SJCRH30 (cell line): ENCODE measurements around the gene TNFSF18. TPM values are rescaled to one million over a fixed set of nuclear protein-coding genes. Genes with fewer than 3 reads are reported as not detected.
"Not testable (repeated sequence)": the region's sequence is repeated elsewhere in the genome, so short reads cannot be mapped to it uniquely, and the experiment has no call there.

Experiments used
- DNase-seq, 2 experiments: peaks; one replicate each; pipeline ENCODE4 v3.0.0-alpha.2; 2015 to 2020
- H3K27ac ChIP-seq: fragments of 250-450 bp; sonication (Bioruptor Pico); 2 replicates; pipeline ENCODE4 v1.5.1; 2020; ENCODE audit warnings: mild to moderate bottlenecking, moderate library complexity
- H3K27me3 ChIP-seq: fragments of 250-450 bp; sonication (Bioruptor Pico); 2 replicates; pipeline ENCODE4 v1.5.1; 2020; ENCODE audit warnings: mild to moderate bottlenecking, moderate library complexity
- H3K36me3 ChIP-seq: fragments of 250-450 bp; sonication (Bioruptor Pico); 2 replicates; pipeline ENCODE4 v1.5.1; 2020; ENCODE audit warnings: mild to moderate bottlenecking, moderate library complexity
- H3K4me1 ChIP-seq: fragments of 250-450 bp; sonication (Bioruptor Pico); 2 replicates; pipeline ENCODE4 v1.5.1; 2020; ENCODE audit warnings: mild to moderate bottlenecking, moderate library complexity
- H3K4me3 ChIP-seq: fragments of 250-450 bp; sonication (Bioruptor Pico); 2 replicates; pipeline ENCODE4 v1.5.1; 2020; ENCODE audit warnings: mild to moderate bottlenecking, moderate library complexity
- H3K9me3 ChIP-seq: fragments of 250-450 bp; sonication (Bioruptor Pico); replicated peaks from 2 replicates; pipeline ENCODE4 v1.5.1; 2020; ENCODE audit warnings: mild to moderate bottlenecking, moderate library complexity
- total RNA-seq: library from RNA; depleted of rRNA; stranded (reverse); fragments of >200 nt; shearing (Covaris generic); gene quantifications from 2 replicates; pipeline ENCODE4 v1.2.3, GENCODE V29; 2014; rRNA removed

The TNFSF18 gene, protein sequence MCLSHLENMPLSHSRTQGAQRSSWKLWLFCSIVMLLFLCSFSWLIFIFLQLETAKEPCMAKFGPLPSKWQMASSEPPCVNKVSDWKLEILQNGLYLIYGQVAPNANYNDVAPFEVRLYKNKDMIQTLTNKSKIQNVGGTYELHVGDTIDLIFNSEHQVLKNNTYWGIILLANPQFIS
- total RNA-seq: not detected in 2 replicates

GRCh38 chr1:173050865-173051264 is at the start of gene TNFSF18:
Gene TNFSF18, minus strand, starts transcription at chr1:173050941. Its CDS starts 45 bp downstream, at chr1:173050896.
- H3K27me3 ChIP-seq: no peaks in the 10 kb centered on the region
- H3K9me3 ChIP-seq: no peaks in the 10 kb centered on the region
- peak in 1 of 2 experiments; percentile 21 for DNase-seq
- H3K4me1 ChIP-seq: peaks cover 6% of the 10 kb centered on the region
- no peak within 1 kb of the TSS for H3K27ac ChIP-seq
- no peak within 1 kb of the TSS for H3K4me3 ChIP-seq
- H3K36me3 ChIP-seq: no peaks in the 10 kb centered on the region

DNA sequence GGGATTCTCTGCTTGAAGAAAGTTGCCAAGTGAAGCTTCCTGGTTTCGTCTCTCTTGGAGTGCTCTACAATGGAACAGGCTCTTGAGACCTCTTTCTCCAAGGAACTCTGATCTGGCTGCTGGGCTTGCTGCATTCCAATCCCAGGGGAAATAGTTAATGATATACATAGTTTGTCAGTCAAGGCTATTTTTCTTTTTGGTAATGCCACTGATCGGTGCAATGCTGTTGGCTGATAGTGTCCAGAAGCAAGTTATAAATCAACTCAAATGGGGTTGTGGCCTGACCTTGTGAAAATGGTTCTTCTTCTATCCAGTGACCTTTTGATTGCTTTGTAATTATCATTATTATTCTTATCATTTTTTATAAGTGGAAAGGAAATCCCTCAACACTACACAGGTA is 48.4 kb upstream of the TNFSF18 start:
- Histone ChIP-seq H3K36me3 (no peaks in the 10 kb centered on the region), H3K4me1 (no peaks in the 10 kb centered on the region), H3K27me3 (no peaks in the 10 kb centered on the region), H3K27ac (no peak overlapping the region), H3K4me3 (no peak overlapping the region), H3K9me3 (0 out of 2 replicates have a peak, but pooled peaks cover 6% of the 10 kb centered on the region)
- DNase-seq: no peak

- H3K4me1 ChIP-seq: no peaks in the 10 kb centered on the region
- no peak for DNase-seq
- H3K9me3 ChIP-seq: 0 out of 2 replicates have a peak, but pooled peaks cover 6% of the 10 kb centered on the region
- no peak overlapping the region for H3K27ac ChIP-seq
- no peaks in the 10 kb centered on the region for H3K36me3 ChIP-seq
- no peak overlapping the region for H3K4me3 ChIP-seq
- H3K27me3 ChIP-seq: no peaks in the 10 kb centered on the region
These were observed 47.4 kb upstream of the TNFSF18 start for GRCh38 chr1:173098117-173098516.

DNA sequence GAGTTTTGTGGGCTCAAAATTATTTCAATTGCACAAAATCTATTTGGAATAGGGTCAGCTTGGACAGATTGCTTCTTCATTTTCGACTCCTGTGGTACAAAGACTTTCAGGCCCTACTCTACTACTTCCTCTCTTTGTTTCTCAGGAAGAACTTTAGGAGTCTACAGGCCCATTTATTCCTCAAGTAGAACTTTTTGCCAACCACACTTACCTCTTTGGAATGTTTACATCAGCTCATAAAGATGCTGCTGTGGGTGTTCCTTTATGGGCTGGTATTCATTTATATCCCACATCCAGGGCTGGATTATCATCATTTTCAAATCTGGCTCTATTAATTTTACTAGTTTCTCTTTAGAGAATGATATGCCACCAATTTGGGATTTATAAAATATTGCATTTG is 46.3 kb upstream of the TNFSF18 start:
- no peaks in the 10 kb centered on the region for H3K9me3 ChIP-seq
- no peaks in the 10 kb centered on the region for H3K27me3 ChIP-seq
- H3K36me3 ChIP-seq: no peaks in the 10 kb centered on the region
- no peaks in the 10 kb centered on the region for H3K4me1 ChIP-seq
- no peak overlapping the region for H3K27ac ChIP-seq
- no peak for DNase-seq
- H3K4me3 ChIP-seq: no peak overlapping the region

DNA sequence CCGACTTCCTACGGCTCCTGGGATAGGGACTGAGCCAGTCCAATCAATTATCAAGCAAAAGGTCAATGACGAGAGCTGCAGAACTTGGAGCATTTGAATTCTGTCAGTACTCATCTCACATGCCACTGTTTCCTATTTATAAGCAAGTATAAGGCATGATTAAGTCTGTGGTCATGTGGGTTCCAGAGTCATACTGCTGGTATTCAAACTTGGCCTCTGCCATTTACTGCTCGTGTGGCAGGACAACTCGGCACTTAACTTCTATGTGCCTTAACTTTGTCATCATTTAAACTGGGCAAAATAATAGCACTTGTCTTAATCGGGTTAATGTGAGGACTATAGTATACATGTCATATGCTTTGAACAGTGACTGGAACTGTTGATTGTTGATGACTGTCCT is 44.9 kb upstream of the TNFSF18 start:
- H3K9me3 ChIP-seq: no peaks in the 10 kb centered on the region
- no peaks in the 10 kb centered on the region for H3K36me3 ChIP-seq
- H3K4me1 ChIP-seq: no peaks in the 10 kb centered on the region
- H3K27ac ChIP-seq: no peak overlapping the region
- no peaks in the 10 kb centered on the region for H3K27me3 ChIP-seq
- no peak for DNase-seq
- H3K4me3 ChIP-seq: no peak overlapping the region

DNA sequence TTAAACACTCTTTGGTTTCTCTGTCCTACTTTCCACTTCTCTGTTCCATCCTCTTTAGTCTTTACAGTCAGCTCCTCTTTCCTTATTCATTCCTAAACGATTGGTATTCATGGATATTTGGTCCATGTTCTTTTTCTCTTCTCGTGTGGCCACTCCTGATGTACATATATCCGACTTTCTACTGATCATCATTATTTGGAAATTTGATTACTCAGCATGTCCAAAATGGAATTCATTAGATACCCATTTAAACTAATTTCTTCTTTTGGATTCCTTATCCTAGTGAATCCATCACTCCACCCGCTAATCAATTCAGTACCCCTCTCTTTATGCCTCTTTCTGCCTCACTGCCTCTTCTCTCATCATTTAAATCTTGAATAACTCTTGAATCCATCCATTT is 43.8 kb upstream of the TNFSF18 start:
- H3K27me3 ChIP-seq: no peaks in the 10 kb centered on the region
- no peak overlapping the region for H3K4me3 ChIP-seq
- H3K36me3 ChIP-seq: no peaks in the 10 kb centered on the region
- no peaks in the 10 kb centered on the region for H3K4me1 ChIP-seq
- no peak for DNase-seq
- H3K27ac ChIP-seq: no peak overlapping the region
- H3K9me3 ChIP-seq: no peaks in the 10 kb centered on the region

- Histone ChIP-seq H3K36me3 (no peaks in the 10 kb centered on the region), H3K27me3 (no peaks in the 10 kb centered on the region), H3K9me3 (no peaks in the 10 kb centered on the region), H3K4me3 (no peak overlapping the region), H3K4me1 (no peaks in the 10 kb centered on the region), H3K27ac (no peak overlapping the region)
- DNase-seq: no peak
These were observed 43.1 kb upstream of the TNFSF18 start for GRCh38 chr1:173093691-173094445.

- Histone ChIP-seq H3K9me3 (no peaks in the 10 kb centered on the region), H3K4me3 (no peak overlapping the region), H3K27ac (no peak overlapping the region), H3K27me3 (no peaks in the 10 kb centered on the region), H3K36me3 (no peaks in the 10 kb centered on the region), H3K4me1 (no peaks in the 10 kb centered on the region)
- no peak for DNase-seq
These were observed 33.6 kb upstream of the TNFSF18 start for GRCh38 chr1:173084292-173084691.

GRCh38 chr1:173082913-173083312 is 32.2 kb upstream of the TNFSF18 start:
- Histone ChIP-seq H3K27ac (no peak overlapping the region), H3K27me3 (no peaks in the 10 kb centered on the region), H3K4me1 (no peaks in the 10 kb centered on the region), H3K36me3 (no peaks in the 10 kb centered on the region), H3K4me3 (no peak overlapping the region), H3K9me3 (no peaks in the 10 kb centered on the region)
- no peak for DNase-seq

GRCh38 chr1:173074217-173074616 is 23.5 kb upstream of the TNFSF18 start:
- DNase-seq, H3K9me3 ChIP-seq, H3K27ac ChIP-seq, H3K36me3 ChIP-seq, H3K27me3 ChIP-seq, H3K4me1 ChIP-seq, H3K4me3 ChIP-seq: not testable (repeated sequence)

DNA sequence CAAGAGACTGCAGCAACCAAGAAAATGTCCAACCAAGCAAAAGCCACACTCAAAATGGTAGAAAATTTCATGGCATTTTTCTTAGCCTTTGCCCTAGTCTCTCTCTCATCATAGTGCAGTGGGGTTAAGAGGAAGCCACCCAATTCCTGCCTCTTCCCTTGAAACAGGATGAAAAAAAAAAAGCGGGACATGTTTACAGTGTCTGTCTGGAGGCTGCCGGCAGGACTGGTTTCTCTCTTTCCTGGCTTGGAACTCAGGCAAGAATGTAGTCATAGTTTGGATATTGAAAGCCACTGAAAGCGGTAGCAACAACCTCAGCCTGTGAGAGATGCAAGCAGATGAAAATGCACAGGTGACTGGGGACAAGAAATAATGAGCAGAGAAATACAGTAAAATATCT is 13.3 kb upstream of the TNFSF18 start:
- H3K4me1 ChIP-seq: peaks cover 12% of the 10 kb centered on the region
- no peaks in the 10 kb centered on the region for H3K9me3 ChIP-seq
- no peaks in the 10 kb centered on the region for H3K36me3 ChIP-seq
- H3K27ac ChIP-seq: no peak overlapping the region
- no peak for DNase-seq
- H3K4me3 ChIP-seq: no peak overlapping the region
- H3K27me3 ChIP-seq: no peaks in the 10 kb centered on the region

- no peak overlapping the region for H3K4me3 ChIP-seq
- H3K27ac ChIP-seq: no peak overlapping the region
- no peaks in the 10 kb centered on the region for H3K27me3 ChIP-seq
- H3K4me1 ChIP-seq: peaks cover 12% of the 10 kb centered on the region
- no peaks in the 10 kb centered on the region for H3K36me3 ChIP-seq
- H3K9me3 ChIP-seq: no peaks in the 10 kb centered on the region
- DNase-seq: no peak
These were observed 12.4 kb upstream of the TNFSF18 start for GRCh38 chr1:173063171-173063570.

DNA sequence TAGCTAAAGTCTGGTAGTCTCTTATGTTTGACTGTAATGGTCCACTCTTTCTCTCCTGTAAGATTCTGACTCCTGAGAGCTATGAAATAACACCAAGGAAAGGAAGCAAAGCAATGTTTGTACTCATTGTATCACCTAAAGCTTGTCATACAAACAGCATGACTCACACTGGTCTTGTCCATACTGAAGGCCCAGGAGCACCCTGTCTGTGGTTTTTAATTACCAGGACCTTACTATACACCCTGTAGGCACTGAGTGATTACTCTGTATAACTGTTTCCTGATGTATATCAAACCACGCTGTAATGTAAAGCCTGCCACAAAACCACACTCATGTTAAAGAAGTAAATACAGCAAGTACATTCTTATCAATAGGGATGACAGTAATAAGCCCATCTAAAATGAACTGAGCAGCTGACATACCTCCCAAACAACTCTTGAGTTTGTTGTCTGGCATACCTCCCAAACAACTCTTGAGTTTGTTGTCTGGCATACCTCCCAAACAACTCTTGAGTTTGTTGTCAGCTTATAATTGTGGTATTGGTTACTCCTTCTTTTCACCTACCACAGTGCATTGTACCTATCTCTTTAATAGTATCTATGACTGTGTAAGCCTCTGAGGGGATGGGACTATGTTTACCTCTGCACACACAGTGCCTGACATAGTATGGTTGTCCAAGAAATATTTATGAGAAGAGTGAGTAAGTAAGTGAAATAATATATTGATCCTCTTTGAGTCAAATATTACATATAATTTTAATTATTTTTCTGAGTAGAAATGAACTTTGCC is 11.6 kb upstream of the TNFSF18 start:
- peak; percentile 55 to 68 for DNase-seq
- Histone ChIP-seq H3K4me1 (peaks cover 12% of the 10 kb centered on the region), H3K9me3 (no peaks in the 10 kb centered on the region), H3K27me3 (no peaks in the 10 kb centered on the region), H3K36me3 (no peaks in the 10 kb centered on the region), H3K4me3 (no peak overlapping the region), H3K27ac (peak overlapping the region; percentile 8; the same call in 1 of the 2 replicates)

DNA sequence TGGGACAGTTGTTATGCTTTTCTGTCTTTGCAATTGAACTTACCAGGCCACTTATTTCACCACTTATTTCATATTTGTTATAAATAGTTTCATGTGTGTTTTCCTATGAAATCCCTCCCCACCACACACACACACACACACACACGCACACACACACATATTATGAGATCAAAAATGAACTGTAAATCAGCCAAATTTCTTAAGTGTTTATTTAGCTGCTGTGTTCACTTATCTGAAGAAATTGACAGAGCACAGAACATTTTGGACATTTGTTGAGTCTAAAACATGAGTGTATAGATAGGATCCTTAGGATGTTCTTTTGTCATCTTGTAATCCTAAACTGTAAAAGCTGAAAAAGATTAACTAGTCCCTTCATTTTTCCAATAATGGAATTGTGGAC is 7.8 kb upstream of the TNFSF18 start:
- Histone ChIP-seq H3K36me3 (no peaks in the 10 kb centered on the region), H3K9me3 (no peaks in the 10 kb centered on the region), H3K27ac (no peak overlapping the region), H3K4me1 (peaks cover 12% of the 10 kb centered on the region), H3K4me3 (no peak overlapping the region), H3K27me3 (no peaks in the 10 kb centered on the region)
- DNase-seq: no peak

GRCh38 chr1:173057984-173058383 is 7.2 kb upstream of the TNFSF18 start:
- H3K27ac ChIP-seq: no peak overlapping the region
- H3K4me3 ChIP-seq: no peak overlapping the region
- no peaks in the 10 kb centered on the region for H3K27me3 ChIP-seq
- no peak for DNase-seq
- H3K4me1 ChIP-seq: peaks cover 12% of the 10 kb centered on the region
- no peaks in the 10 kb centered on the region for H3K9me3 ChIP-seq
- no peaks in the 10 kb centered on the region for H3K36me3 ChIP-seq
